ENCODE measurements around the gene ARHGEF18. TPM values are rescaled to one million over a fixed set of nuclear protein-coding genes. Genes with fewer than 3 reads are reported as not detected.

ARHGEF18 gene
- total and polyA plus RNA-seq, 3 donors from 2014 or later, result 17.9 to 42.7 (median 33.4) TPM

- intact Hi-C loops (cut with DNase I; ENCODE audit: low total_unique reads), result no loop called here
- no peak for DNase-seq
Observed at GRCh38 chr19:7397687-7398086, 49.0 kb downstream of the ARHGEF18 start.

More at GRCh38 chr19:7397687-7398086, 49.0 kb downstream of the ARHGEF18 start:
- Histone ChIP-seq H3K4me3 (no peak overlapping the region), H3K27me3 (no peaks in the 10 kb centered on the region), H3K27ac (no peak overlapping the region), H3K36me3 (ENCODE audit: low read depth, missing control alignments) (no peaks in the 10 kb centered on the region), H3K4me1 (peaks cover 22% of the 10 kb centered on the region), H3K9me3 (no peaks in the 10 kb centered on the region)
- 91 to 94% methylated on average over 9 of the region's 9 CpGs for WGBS, 2 donors
- TF ChIP-seq CTCF (IDR thresholded peaks at IDR 0.05) (no peak), POLR2A (IDR thresholded peaks at IDR 0.05) (no peak)

Other genes with a start within 250 kb of the ARHGEF18 start
- 10 to 100 TPM; 85.1 to 96.5 TPM for gene INSR, start 54.5 kb upstream of the ARHGEF18 start, total RNA-seq
- gene INSR, start 54.5 kb upstream of the ARHGEF18 start, polyA plus RNA-seq (ENCODE audit: insufficient read depth, low read depth, low replicate concordance), result 9.3 TPM
- 10 to 100 TPM; 12.3 to 20.9 TPM for gene PEX11G, start 140.1 kb downstream of the ARHGEF18 start, total RNA-seq
- 26.0 TPM for gene PEX11G, start 140.1 kb downstream of the ARHGEF18 start, polyA plus RNA-seq (ENCODE audit: insufficient read depth, low read depth, low replicate concordance)
- gene ZNF358, start 167.2 kb downstream of the ARHGEF18 start, total RNA-seq, result 10 to 100 TPM; 28.7 to 35.9 TPM
- 21.0 TPM for gene ZNF358, start 167.2 kb downstream of the ARHGEF18 start, polyA plus RNA-seq (ENCODE audit: insufficient read depth, low read depth, low replicate concordance)
- gene MCOLN1, start 173.7 kb downstream of the ARHGEF18 start, total RNA-seq, result 10 to 100 TPM; 17.7 to 26.9 TPM
- 15.2 TPM for gene MCOLN1, start 173.7 kb downstream of the ARHGEF18 start, polyA plus RNA-seq (ENCODE audit: insufficient read depth, low read depth, low replicate concordance)
- gene PNPLA6, start 186.8 kb downstream of the ARHGEF18 start, total RNA-seq, result 100 to 1,000 TPM; 109 to 143 TPM
- 153 TPM for gene PNPLA6, start 186.8 kb downstream of the ARHGEF18 start, polyA plus RNA-seq (ENCODE audit: insufficient read depth, low read depth, low replicate concordance)
- gene CAMSAP3, start 246.9 kb downstream of the ARHGEF18 start, total RNA-seq, result 100 to 1,000 TPM in 1 of 2 donors, 10 to 100 TPM in 1; 64.7 to 104 TPM
- 32.4 TPM for gene CAMSAP3, start 246.9 kb downstream of the ARHGEF18 start, polyA plus RNA-seq (ENCODE audit: insufficient read depth, low read depth, low replicate concordance)

All from testis (tissue), 3 donors.